Neural cell (in vitro differentiated cells): ENCODE measurements around the gene WNT7A.

Experiments used
- CTCF ChIP-seq: fragments of 450-650 bp; IDR thresholded peaks from 2 replicates; pipeline ENCODE4 v1.5.1; 2014; ENCODE audit warnings: antibody characterized with exemption, mild to moderate bottlenecking, moderate library complexity; ENCODE audit not compliant: poor library complexity, severe bottlenecking
- EP300 ChIP-seq: fragments of 450-650 bp; conservative IDR thresholded peaks from 2 replicates; pipeline ENCODE4 v1.6.1; 2014; ENCODE audit warnings: antibody characterized with exemption, mild to moderate bottlenecking, moderate library complexity; ENCODE audit not compliant: poor library complexity, severe bottlenecking
- EZH2 ChIP-seq: fragments of 200-600, 300-800 bp; shearing (Covaris generic), sonication (generic); IDR thresholded peaks from 2 replicates; pipeline ENCODE4 v1.6.1; 2014; ENCODE audit warnings: antibody characterized with exemption, low read length, borderline replicate concordance, mild to moderate bottlenecking; ENCODE audit not compliant: insufficient read depth, poor library complexity, severe bottlenecking
- POLR2AphosphoS5 ChIP-seq: IDR thresholded peaks from 2 replicates; pipeline ENCODE4 v1.6.1; 2012
- RAD21 ChIP-seq: fragments of 450-650 bp; conservative IDR thresholded peaks from 2 replicates; pipeline ENCODE4 v1.6.1; 2014; ENCODE audit warnings: antibody characterized with exemption, mild to moderate bottlenecking, moderate library complexity
- SMC3 ChIP-seq: fragments of 450-650 bp; conservative IDR thresholded peaks from 2 replicates; pipeline ENCODE4 v1.6.1; 2014; ENCODE audit warnings: antibody characterized with exemption, mild to moderate bottlenecking, moderate library complexity; ENCODE audit not compliant: poor library complexity
- TAF1 ChIP-seq: IDR thresholded peaks from 2 replicates; pipeline ENCODE4 v1.6.1; 2012; ENCODE audit warnings: low read depth

DNA sequence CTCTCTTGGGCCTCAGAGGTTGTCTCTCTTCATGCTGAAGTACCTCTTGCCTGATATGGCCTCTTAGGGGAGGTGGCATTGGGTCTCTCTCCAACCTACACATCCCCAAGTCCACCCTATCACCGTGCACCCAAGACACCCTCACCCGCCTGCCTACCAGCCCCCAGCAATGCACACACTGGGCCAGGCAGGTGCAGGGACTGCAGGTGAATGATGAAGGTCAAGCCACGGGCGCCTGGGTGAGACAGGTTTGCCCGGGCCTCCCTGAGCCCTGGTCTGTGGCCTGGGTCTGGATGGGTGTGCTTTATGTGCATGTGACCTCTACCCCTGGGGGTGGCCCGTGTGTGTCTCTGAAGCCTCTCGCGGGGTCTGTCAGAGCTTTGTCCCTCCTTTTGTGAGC lies 68.3 kb downstream of the WNT7A start:
- no peak for TF ChIP-seq TAF1
- no peak for TF ChIP-seq CTCF
- no peak for TF ChIP-seq EZH2
- TF ChIP-seq RAD21: no peak
- TF ChIP-seq POLR2AphosphoS5: no peak
- TF ChIP-seq SMC3: no peak
- TF ChIP-seq EP300: no peak
